CD4-positive, alpha-beta T cell treated with Interleukin-21 for 1 hour (primary cell): ENCODE results near the gene GAN.

Experiments
- DNase-seq: peaks from one replicate; pipeline ENCODE4 v3.0.0-alpha.2; 2020

Gene GAN

DNA sequence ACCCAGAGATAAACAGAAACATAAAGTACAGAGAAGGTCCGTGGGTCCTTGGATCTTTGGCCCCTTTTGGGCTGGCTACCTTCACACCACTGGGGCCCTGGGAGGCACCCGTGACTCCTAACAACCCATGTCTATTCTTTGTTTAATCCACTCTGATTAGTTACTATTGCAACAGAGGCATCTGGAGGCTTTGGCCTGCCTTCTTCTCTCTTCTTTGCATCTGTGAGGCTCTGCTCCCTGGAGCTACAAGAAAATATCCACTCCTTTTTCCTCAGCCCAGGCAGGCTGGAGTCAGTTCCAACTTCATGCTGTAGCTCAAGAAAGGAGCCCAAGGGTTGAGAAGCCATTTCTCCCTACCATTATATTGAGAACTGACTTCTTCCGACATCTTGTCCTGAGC, 120.3 kb downstream of the GAN start:
- no peak for DNase-seq

GRCh38 chr16:81435567-81435966, 120.8 kb downstream of the GAN start:
- no peak for DNase-seq

DNA sequence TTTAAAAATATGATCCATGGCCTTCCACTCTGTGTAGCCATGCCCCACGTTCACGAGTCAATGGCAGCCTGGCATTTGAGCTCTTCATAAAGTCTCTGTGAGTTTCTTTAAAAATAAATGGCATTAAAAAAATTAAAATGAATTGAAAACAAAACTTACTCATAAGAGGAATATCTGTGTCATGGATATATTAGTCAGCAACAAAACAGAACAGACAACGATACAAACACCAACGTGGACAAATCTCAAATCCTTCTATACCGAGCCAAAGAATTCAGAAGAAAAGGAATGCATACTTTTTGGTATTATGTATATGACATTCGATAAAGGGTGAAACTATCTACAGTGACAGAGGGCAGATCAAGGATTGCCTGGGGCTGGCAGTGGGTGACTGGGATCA, 121.6 kb downstream of the GAN start:
- DNase-seq: no peak

GRCh38 chr16:81437865-81438264, 123.1 kb downstream of the GAN start:
- DNase-seq: no peak
